Mucosa of stomach (tissue), 1 donor: ENCODE measurements around the gene CAPN7.

ENCODE experiments used
- H3K27me3 ChIP-seq: one replicate; pipeline ENCODE4 v1.7.0; 2013; ENCODE audit warnings: mild to moderate bottlenecking, low read length; ENCODE audit not compliant: control insufficient read depth, insufficient read depth
- H3K36me3 ChIP-seq: one replicate; pipeline ENCODE4 v1.7.0; 2013; ENCODE audit warnings: low read length; ENCODE audit not compliant: control insufficient read depth, insufficient read depth
- H3K4me1 ChIP-seq: one replicate; pipeline ENCODE4 v1.7.0; 2013; ENCODE audit warnings: mild to moderate bottlenecking, low read length; ENCODE audit not compliant: control insufficient read depth, insufficient read depth
- H3K4me3 ChIP-seq: one replicate; pipeline ENCODE4 v1.7.0; 2013; ENCODE audit warnings: low read length
- H3K9ac ChIP-seq: one replicate; pipeline ENCODE4 v1.7.0; 2013; ENCODE audit warnings: mild to moderate bottlenecking, low read length, moderate library complexity
- H3K9me3 ChIP-seq: one replicate; pipeline ENCODE4 v1.7.0; 2013; ENCODE audit warnings: mild to moderate bottlenecking, low read length, moderate library complexity; ENCODE audit not compliant: control insufficient read depth
- donor health status: Pancreatic carcinoma.

The CAPN7 gene

DNA sequence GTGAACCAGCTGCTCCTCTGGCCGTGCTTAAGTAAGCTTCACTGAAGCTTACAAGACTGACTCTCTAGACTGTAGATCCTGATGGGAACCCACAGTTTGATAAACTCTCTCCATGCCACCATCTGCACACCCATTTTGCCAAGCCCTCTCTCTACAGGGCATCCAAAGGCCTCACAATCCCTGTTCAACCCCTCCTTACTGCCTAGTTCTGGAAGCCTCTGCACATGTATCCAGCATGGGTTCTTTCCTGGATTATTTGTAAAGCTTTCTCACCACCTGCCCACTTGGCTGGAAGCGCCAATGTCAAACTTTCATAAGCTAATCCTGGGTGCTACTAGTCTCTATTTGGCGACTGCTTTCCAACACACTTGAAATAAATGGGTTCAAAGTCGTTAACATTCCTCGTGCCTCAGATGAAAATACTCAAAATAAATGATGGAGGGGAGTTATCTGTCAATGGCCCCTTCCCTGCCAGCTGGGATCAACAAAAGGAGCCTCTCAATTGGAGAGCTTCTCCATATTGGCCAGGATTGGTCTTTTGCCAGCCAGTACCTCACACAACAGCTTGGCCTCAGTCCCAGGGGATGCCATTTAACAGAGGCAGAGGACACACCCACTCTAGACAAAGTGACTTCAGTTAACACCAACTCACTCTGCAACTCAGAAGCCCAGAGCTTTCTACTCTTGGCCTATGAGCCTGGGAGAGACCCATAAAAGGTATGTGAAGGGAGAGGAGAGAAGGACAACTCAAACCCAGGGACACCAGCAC, 78.3 kb downstream of the CAPN7 start:
- no peak overlapping the region for H3K4me3 ChIP-seq
- peaks cover 9% of the 10 kb centered on the region for H3K4me1 ChIP-seq
- H3K9ac ChIP-seq, result no peak overlapping the region
- H3K36me3 ChIP-seq, result no peaks in the 10 kb centered on the region
- no peaks in the 10 kb centered on the region for H3K27me3 ChIP-seq
- no peaks in the 10 kb centered on the region for H3K9me3 ChIP-seq

DNA sequence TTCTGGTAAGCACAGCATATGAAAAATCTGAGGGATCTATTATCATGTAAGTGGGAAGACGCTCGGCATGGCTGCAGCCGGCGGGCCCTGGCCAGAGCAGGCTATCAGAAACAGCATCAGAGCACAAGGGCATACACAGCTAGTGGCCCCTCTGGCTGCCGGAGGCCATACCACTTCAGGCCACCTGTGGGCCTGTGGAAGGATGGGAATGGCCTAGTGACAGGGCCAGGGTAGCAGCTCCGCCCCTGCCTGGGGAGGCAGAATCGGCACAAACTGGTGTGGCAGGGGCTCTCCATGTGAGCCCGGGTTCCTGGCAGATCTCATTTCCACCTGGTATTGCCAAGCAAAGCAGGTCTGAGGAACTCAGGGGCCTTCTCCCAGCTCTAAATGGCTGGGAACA, 80.0 kb downstream of the CAPN7 start:
- Histone ChIP-seq H3K9me3 (no peaks in the 10 kb centered on the region), H3K9ac (no peak overlapping the region), H3K4me1 (peaks cover 9% of the 10 kb centered on the region), H3K36me3 (no peaks in the 10 kb centered on the region), H3K27me3 (no peaks in the 10 kb centered on the region), H3K4me3 (no peak overlapping the region)

GRCh38 chr3:15287565-15288330, 81.7 kb downstream of the CAPN7 start:
- Histone ChIP-seq H3K36me3 (no peaks in the 10 kb centered on the region), H3K27me3 (no peaks in the 10 kb centered on the region), H3K9me3 (no peaks in the 10 kb centered on the region), H3K9ac (no peak overlapping the region), H3K4me1 (peaks cover 15% of the 10 kb centered on the region), H3K4me3 (no peak overlapping the region)

DNA sequence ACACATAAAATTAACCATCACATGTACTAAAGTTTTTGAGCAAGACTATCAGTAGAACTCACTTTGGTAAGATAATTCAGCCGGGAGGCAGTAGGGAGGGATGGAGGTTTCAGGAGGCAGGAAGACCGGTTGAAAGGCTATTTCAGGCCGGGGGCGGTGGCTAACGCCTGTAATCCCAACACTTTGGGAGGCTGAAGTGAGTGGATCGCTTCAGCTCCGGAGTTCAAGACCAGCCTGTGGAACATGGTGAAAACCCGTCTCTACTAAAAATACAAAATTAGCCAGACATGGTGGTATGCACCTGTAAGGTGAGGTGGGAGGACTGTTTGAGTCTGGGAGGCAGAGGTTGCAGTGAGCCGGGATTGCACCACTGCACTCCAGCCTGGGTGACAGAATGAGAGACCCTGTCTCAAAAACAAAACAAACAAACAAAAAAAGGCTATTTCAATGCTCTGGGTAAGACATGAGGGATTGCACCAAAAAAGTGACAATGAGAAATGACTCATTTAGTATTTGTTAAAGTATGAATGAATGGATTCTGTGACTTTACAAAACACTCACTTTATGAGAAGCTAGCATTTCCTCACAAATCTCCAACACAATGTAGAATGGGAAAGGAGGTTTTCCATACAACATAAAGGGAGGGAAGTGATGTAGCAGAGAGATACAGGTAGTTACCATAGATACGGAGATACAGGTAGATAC, 82.4 kb downstream of the CAPN7 start:
- H3K9ac ChIP-seq, result no peak overlapping the region
- H3K27me3 ChIP-seq, result no peaks in the 10 kb centered on the region
- no peaks in the 10 kb centered on the region for H3K9me3 ChIP-seq
- no peak overlapping the region for H3K4me3 ChIP-seq
- H3K4me1 ChIP-seq, result peaks cover 19% of the 10 kb centered on the region
- no peaks in the 10 kb centered on the region for H3K36me3 ChIP-seq

DNA sequence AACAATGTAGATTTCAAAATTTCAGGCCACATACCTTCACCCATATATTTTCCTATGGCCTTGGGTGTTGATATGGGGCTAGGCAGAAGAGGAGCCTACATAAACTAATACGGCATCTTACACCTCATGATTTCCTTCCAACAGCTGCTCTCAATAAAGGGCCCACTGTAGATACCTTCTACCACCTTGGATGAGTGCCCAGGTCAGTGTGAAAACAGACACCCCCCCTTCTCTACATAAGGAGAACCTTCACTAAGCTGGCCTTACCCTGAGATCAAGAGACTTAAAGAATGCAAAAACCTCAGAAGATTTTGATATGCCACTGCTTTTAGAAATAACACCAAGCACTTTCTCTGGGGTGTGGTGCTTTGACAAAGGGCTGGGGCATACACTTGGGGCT, 83.6 kb downstream of the CAPN7 start:
- H3K4me1 ChIP-seq, result peaks cover 12% of the 10 kb centered on the region
- H3K4me3 ChIP-seq, result no peak overlapping the region
- H3K36me3 ChIP-seq, result no peaks in the 10 kb centered on the region
- no peak overlapping the region for H3K9ac ChIP-seq
- H3K9me3 ChIP-seq, result no peaks in the 10 kb centered on the region
- no peaks in the 10 kb centered on the region for H3K27me3 ChIP-seq

DNA sequence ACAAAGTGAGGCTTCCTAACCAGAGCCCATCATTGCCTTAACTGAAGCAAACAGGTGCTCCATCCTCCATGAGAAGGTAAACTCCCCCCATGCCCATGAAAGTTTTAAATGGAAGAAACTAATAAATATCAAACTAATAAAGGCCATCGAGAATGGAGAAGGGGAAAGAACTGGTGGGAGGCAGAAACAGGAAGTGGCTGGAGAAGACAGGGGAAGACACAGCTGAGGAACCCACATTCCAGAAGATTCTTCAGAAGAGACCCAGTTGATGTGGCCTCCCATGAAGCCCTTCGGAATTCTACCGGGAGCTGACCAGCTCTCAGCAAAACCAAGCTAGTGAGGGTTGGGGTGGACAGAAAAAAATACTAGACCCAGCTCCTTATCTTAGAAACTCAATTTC, 84.7 kb downstream of the CAPN7 start:
- H3K9ac ChIP-seq, result no peak overlapping the region
- no peaks in the 10 kb centered on the region for H3K9me3 ChIP-seq
- no peaks in the 10 kb centered on the region for H3K27me3 ChIP-seq
- no peaks in the 10 kb centered on the region for H3K36me3 ChIP-seq
- peaks cover 10% of the 10 kb centered on the region for H3K4me1 ChIP-seq
- H3K4me3 ChIP-seq, result no peak overlapping the region

DNA sequence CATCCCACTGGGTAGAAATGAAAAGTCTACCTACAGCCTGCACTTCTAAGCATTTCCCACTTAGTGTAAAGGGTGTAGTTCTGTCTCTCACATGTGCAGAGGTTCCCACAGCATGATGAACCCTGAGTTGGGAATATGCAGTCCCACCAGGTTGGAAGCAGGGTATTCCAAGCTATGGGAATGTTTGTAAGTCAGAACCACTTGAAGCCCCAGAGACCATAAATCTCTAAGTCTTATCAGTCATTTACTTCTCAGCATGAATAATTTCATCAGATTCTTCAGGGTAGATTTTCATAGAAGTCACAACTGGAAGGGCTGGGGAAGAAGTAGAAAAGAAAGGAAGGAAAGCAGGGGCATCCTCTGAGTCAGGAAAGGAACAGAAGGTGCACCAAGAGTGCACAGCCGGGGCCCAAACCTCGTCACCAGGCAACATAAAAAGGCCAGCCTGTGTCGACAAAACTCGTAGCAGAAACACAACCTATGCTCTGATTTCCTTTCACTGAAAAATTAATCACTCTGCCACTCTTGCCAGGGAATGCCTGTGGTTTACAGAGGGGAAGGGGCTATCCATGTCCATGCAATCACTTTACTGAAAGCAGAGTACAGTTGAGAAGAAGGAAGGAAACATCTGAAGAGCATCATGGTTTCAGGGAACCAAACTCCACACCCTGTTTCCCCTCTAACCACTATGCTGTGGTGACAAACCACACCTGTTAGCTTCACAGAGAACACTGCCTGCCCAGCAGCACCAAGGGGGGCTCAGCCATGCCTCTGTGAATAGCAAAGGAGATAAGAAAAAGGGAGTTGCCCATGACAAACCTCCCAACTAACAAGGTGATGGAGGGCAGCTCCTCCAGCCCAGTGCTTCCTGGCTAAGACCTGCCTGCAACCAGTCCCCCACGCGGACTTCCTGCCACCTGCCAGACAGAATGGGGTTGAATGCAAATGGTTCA, 85.8 kb downstream of the CAPN7 start:
- Histone ChIP-seq H3K27me3 (no peaks in the 10 kb centered on the region), H3K4me1 (peaks cover 10% of the 10 kb centered on the region), H3K9ac (no peak overlapping the region), H3K4me3 (no peak overlapping the region), H3K36me3 (no peaks in the 10 kb centered on the region), H3K9me3 (no peaks in the 10 kb centered on the region)

GRCh38 chr3:15292765-15293522, 86.9 kb downstream of the CAPN7 start:
- Histone ChIP-seq H3K36me3 (no peaks in the 10 kb centered on the region), H3K4me3 (no peak overlapping the region), H3K9me3 (no peaks in the 10 kb centered on the region), H3K4me1 (peaks cover 10% of the 10 kb centered on the region), H3K27me3 (no peaks in the 10 kb centered on the region), H3K9ac (no peak overlapping the region)

DNA sequence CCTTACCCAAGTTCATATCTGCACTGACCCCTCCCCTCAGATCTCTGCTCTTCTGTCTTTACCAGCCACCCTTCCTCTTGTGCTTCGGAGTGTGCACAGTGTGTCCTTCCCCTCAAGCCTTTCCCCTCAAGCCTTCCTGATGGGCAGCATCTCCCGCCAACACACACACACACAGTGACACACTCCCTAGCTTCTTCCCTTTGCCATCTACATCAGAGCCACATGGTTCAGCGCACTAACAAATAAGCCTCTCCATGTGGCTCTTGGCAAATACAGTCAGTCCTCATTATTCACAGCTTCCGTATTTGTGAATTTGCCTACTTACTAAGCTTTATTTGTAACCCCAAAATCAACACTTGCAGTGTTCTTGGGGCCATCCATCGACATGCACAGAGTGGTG, 88.9 kb downstream of the CAPN7 start:
- Histone ChIP-seq H3K9ac (no peak overlapping the region), H3K9me3 (no peaks in the 10 kb centered on the region), H3K4me3 (no peak overlapping the region), H3K4me1 (peaks cover 10% of the 10 kb centered on the region), H3K36me3 (no peaks in the 10 kb centered on the region), H3K27me3 (no peaks in the 10 kb centered on the region)

DNA sequence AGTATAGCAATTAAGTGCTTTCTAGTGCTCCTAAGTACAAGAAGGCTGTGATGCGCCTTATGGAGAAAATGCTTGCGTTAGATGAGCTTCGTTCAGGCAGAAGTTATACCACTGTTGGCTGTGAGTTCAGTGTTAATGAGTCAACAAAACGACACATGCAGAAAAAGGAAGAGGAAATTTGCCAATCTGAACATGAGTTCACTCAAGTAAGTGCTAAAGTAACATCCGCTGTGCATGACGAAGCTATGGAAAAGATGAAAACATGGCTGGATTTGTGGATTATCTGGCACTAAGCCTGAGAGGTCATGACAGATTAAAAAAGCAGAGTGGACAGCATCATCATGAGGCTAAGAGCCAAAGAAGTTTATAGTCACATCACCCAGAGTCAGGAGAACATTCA, 89.5 kb downstream of the CAPN7 start:
- Histone ChIP-seq H3K36me3 (no peaks in the 10 kb centered on the region), H3K9me3 (no peaks in the 10 kb centered on the region), H3K27me3 (no peaks in the 10 kb centered on the region), H3K4me3 (no peak overlapping the region), H3K9ac (no peak overlapping the region), H3K4me1 (peaks cover 10% of the 10 kb centered on the region)
